ENCODE data around the gene FHL2.

The FHL2 gene

DNA sequence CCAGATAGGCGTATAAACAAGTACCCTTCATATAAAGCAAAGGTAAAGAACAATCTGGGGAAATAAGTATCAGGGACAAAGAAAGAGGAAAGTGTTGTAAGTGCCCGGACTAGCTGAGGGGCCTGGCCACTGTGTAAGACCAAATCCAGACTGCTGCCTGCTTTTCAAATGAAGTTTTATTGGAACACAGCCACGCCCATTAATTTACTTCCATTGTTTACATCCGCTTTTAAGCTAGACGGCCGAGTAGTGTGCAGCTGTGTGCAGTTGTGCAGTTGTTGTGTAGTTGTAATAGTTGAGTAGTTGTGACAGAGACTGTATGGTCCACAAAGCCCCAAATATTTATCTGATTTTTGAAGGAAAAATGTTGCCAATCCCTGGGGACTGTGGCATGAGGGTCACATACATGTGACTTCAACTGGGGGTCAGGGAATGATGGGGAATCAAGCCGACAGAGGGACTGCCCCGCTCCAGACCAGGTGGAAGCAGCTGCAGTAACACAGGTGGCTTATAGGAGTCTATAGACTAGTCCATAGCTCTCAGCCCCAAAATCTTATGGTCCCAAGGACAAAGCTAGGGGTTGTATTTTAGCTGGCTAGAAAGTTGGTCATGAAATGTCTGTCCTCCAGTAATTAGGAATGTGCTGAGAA lies 30.0 kb downstream of the FHL2 start:
- TF ChIP-seq, protein P1, sequence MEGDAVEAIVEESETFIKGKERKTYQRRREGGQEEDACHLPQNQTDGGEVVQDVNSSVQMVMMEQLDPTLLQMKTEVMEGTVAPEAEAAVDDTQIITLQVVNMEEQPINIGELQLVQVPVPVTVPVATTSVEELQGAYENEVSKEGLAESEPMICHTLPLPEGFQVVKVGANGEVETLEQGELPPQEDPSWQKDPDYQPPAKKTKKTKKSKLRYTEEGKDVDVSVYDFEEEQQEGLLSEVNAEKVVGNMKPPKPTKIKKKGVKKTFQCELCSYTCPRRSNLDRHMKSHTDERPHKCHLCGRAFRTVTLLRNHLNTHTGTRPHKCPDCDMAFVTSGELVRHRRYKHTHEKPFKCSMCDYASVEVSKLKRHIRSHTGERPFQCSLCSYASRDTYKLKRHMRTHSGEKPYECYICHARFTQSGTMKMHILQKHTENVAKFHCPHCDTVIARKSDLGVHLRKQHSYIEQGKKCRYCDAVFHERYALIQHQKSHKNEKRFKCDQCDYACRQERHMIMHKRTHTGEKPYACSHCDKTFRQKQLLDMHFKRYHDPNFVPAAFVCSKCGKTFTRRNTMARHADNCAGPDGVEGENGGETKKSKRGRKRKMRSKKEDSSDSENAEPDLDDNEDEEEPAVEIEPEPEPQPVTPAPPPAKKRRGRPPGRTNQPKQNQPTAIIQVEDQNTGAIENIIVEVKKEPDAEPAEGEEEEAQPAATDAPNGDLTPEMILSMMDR (conservative IDR thresholded peaks at IDR 0.05; ENCODE audit: low read depth, low read length) = no peak
- DNase-seq (ENCODE audit: low read depth) = no peak
- H3K4me3 ChIP-seq (ENCODE audit: low read length) = no peak overlapping the region

DNA sequence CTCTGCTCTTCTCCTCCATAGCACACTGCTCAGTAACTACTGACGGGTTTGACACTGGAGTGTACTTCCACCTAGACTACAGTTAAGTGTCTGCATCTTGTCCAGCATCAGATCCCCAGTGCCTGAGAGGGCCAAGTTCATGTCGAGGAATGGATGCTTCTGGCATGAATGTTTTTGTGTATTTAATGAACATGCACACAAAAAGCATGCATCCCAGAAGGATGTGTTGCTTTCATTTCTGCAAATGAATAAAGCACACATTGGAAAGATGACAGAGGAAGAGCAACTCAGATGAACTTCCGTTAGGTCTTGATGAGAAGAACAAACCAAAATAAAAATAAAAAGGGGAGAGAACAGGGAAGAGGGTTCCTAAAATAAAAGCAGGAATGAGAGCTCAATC lies 33.6 kb downstream of the FHL2 start:
- TF ChIP-seq, protein P1 (conservative IDR thresholded peaks at IDR 0.05; ENCODE audit: low read depth, low read length) = no peak

DNA sequence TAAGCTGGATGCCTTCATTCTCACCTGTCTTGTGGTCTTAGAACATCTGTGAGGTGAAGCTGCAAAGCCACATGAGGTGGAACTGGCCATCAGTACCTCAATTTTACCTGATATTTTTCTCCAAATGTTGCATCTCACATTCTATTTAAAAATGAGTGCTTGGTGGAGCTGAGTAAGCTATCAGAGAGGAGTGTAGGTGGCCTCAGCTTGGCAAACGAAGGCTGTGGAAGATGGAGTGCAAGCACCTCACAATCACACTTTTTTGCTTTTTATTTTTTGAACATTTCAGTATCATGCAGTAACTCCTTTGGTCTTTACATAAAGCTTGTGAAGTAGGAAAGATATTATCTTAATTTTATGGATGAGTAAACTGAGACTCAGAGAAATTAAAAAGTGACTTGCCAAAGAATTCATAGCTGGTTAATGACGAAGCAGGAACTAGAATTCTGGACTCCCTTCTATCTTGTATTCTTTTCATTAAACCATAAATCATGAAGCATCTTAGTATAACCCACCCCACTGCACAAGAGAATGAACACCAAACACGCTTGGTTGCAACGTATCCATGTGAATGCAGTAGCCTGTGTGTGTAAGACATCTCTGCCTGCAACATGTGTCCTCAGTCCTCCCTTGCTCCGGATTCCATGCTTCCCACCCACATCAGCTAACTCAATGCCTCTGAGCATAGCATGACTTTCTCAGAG lies 34.3 kb downstream of the FHL2 start:
- TF ChIP-seq, protein P1 (conservative IDR thresholded peaks at IDR 0.05; ENCODE audit: low read depth, low read length) = no peak
- H3K4me3 ChIP-seq (ENCODE audit: low read length) = no peak overlapping the region
- no peak for DNase-seq (ENCODE audit: low read depth)

More for the DNA sequence above, 33.6 kb downstream of the FHL2 start:
- no peak overlapping the region for H3K4me3 ChIP-seq (ENCODE audit: low read length)
- DNase-seq (ENCODE audit: low read depth) = no peak

DNA sequence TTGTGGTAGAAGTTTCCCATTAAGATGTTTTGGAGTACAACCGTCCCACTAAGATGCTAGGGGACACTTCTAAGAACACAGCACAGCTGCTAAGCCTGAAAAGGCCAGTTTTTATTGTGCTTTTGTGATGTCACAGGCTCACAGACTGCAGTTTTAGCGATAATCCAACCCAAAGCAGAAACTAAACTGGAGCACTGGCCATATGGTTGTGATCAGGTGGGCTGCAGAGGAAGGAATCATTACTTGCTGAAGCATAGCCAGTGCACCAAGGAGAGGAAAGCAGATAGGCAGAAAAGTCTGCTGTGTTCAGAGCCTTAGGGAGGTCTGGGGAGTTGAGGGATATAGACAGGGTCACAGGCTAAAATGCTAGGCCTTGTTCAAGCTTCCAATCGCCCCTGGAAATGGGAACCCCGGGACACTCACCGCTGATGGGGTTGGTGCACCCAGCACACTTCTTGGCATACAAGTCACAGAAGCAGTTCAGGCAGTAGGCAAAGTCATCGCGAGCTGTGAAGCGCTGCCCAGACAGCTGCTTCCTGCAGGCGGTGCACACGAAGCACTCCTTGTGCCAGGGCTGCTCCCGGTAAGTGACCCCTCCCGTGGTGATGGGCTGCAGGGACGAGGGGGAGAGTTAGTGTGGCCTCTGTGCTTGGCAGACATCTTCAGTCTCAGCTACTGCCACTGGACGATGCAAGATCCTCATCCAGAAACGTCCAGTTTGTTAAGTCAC lies 35.8 kb downstream of the FHL2 start:
- DNase-seq (ENCODE audit: low read depth) = no peak

DNA sequence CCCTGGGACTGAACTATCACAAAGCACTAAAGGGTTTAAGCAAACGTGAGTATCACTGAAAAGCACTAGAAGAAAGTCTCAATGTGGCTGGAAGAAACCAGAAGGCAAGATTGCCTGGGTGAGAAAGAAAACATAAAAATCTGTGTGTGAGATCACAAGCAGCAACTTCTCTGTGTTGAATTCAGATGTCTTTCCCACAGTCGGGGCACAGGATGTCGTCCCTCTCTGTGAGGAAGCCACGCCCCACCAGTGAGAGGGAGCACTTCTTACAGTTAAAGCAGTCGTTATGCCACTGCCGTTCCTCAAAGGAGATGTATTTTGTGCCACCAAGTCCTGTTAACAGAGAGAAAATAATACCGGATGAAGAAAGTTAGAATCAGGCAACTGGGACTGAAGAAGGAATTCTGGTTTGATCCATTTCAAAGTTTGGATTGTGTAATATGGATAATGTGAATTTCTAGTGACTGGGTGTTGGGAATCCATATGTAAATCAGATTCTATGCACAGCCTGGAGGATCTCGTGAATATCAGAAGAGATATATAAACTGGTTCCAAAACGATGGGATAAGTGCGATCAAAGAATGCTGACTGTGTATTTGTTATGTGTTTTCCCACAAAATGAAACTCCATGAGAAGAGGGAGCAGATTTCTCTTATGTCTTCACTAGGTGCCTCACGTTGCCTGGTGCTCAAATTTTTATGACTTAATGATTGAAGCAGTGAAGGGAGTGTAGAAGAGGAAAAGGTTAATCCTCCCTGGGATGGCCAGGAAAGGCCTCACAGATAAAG lies 37.6 kb downstream of the FHL2 start:
- H3K4me3 ChIP-seq (ENCODE audit: low read length) = no peak overlapping the region
- TF ChIP-seq, protein P1 (conservative IDR thresholded peaks at IDR 0.05; ENCODE audit: low read depth, low read length) = no peak
- no peak for DNase-seq (ENCODE audit: low read depth)

More for the DNA sequence above, 35.8 kb downstream of the FHL2 start:
- no peak overlapping the region for H3K4me3 ChIP-seq (ENCODE audit: low read length)
- TF ChIP-seq, protein P1 (conservative IDR thresholded peaks at IDR 0.05; ENCODE audit: low read depth, low read length) = no peak

DNA sequence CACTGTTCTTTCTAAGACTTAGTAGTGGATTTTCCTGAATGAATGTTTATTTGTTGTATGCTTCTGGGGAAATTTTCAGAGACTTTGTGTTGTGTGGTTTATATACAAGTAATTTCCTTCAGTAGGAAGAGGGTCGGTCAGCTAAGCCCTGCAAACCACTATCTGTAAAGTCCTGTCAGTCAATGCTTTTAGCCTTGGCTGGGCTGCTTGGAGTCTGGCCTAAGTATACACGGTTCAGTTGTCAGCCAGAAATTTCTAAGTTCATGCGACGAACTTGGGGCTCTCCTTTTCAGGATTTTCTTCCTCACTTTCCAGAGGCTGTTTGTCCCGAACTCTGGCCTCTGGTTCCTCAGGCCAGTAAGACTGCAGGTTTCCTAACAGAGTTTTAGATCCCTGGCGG lies 40.3 kb downstream of the FHL2 start:
- no peak for DNase-seq (ENCODE audit: low read depth)
- TF ChIP-seq, protein P1 (conservative IDR thresholded peaks at IDR 0.05; ENCODE audit: low read depth, low read length) = no peak

More for the DNA sequence above, 40.3 kb downstream of the FHL2 start:
- H3K4me3 ChIP-seq (ENCODE audit: low read length) = no peak overlapping the region

Measured in retinal pigment epithelial cell (primary cell).